ENCODE results near the gene IL3RA.
"Not testable (repeated sequence)": the region's sequence is repeated elsewhere in the genome, so short reads cannot be mapped to it uniquely, and the experiment has no call there.

DNA sequence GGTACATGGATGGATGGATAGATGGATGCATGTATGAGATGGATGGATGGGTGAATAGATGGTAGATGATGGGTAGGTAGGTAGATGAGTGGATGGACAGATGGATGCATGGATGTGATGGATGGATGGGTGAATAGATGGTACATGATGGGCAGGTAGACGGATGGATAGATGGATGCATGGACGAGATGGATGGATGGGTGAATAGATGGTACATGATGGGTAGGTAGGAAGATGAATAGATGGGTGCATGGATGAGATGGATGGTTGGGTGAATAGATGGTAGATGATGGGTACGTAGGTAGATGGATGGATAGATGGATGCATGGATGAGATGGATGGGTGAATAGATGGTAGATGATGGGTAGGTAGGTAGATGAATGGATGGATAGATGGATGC is 67.3 kb downstream of the IL3RA start:
- not testable (repeated sequence) for TF ChIP-seq CTCF, POLR2A (IDR thresholded peaks at IDR 0.05)
